Panc1 (cell line): Measurements from ENCODE around the gene SLC2A2. TPM values are rescaled to one million over a fixed set of nuclear protein-coding genes. Genes with fewer than 3 reads are reported as not detected.

Experiments used
- ATAC-seq: fragments of 200-7000 bp; cut with Tn5 transposase; 2 replicates; pipeline ENCODE4 v1.9.1; 2020; ENCODE audit warnings: mild to moderate bottlenecking, moderate library complexity
- BruUV-seq: library from RNA; stranded (reverse); fragments of 400-500 nt; replicated peaks from 2 replicates; lab custom pipeline; 2021; lab: Mats Ljungman, UMichigan
- CTCF ChIA-PET: fragments of 300-600 bp; sonication (Branson Sonifier 250); formaldehyde crosslinking; loops from one replicate; lab custom pipeline; 2022; ENCODE audit warnings: antibody characterized with exemption; lab: Charles Lee
- POLR2A ChIA-PET: fragments of 300-600 bp; sonication (Branson Sonifier 250); formaldehyde crosslinking; loops from one replicate; lab custom pipeline; 2022; ENCODE audit warnings: antibody characterized with exemption; lab: Charles Lee
- DNase-seq: peaks from one replicate; pipeline ENCODE4 v3.0.0-alpha.2; 2010; ENCODE audit warnings: low read depth, low spot score
- H3K27ac ChIP-seq: 2 replicates; pipeline ENCODE4 v1.5.1; 2011; ENCODE audit warnings: mild to moderate bottlenecking, low read length, inconsistent platforms
- H3K27me3 ChIP-seq: fragments of 200-500 bp; sonication (Bioruptor generic); 2 replicates; pipeline ENCODE4 v1.6.0; 2014; ENCODE audit warnings: low read length, inconsistent platforms; ENCODE audit not compliant: control insufficient read depth, insufficient read depth
- H3K36me3 ChIP-seq: fragments of 200-500 bp; sonication (Bioruptor generic); 2 replicates; pipeline ENCODE4 v1.5.1; 2014; ENCODE audit warnings: inconsistent platforms, mild to moderate bottlenecking, low read length, moderate library complexity; ENCODE audit not compliant: control insufficient read depth, insufficient read depth
- H3K4me1 ChIP-seq: 2 replicates; pipeline ENCODE4 v1.5.1; 2011; ENCODE audit warnings: inconsistent platforms, mild to moderate bottlenecking, low read length, moderate library complexity; ENCODE audit not compliant: control insufficient read depth, insufficient read depth
- H3K4me3 ChIP-seq, 2 experiments: 2 replicates each; pipeline ENCODE4 v1.5.1; 2011 to 2012; ENCODE audit warnings: low read depth in 2 of 2, low read length in 2 of 2, mild to moderate bottlenecking in 2 of 2, inconsistent platforms in 1 of 2, moderate library complexity in 1 of 2
- H3K9me3 ChIP-seq: fragments of 200-500 bp; sonication (Bioruptor generic); 2 replicates; pipeline ENCODE4 v1.5.1; 2014; ENCODE audit warnings: low read depth, mild to moderate bottlenecking, inconsistent platforms, low read length, moderate library complexity; ENCODE audit not compliant: control insufficient read depth, insufficient read depth
- POLR2AphosphoS5 ChIP-seq: IDR thresholded peaks from 2 replicates; pipeline ENCODE4 v1.6.1; 2012; ENCODE audit warnings: mild to moderate bottlenecking, low read depth, low read length, moderate library complexity
- SIN3A ChIP-seq: IDR thresholded peaks from 2 replicates; pipeline ENCODE4 v1.6.1; 2012; ENCODE audit warnings: low read depth, mild to moderate bottlenecking, low read length, moderate library complexity, borderline replicate concordance; ENCODE audit not compliant: insufficient read depth
- TCF7L2 ChIP-seq: IDR thresholded peaks from 2 replicates; pipeline ENCODE4 v1.6.1; 2011; ENCODE audit warnings: mild to moderate bottlenecking, low read depth, low read length, inconsistent platforms
- in situ Hi-C: cut with HindIII; loops from 2 replicates; pipeline ENCODE4 v1.10.0; 2016; ENCODE audit warnings: low sequenced_read_pairs, low pct_unique_long_range_greater_than_20kb
- intact Hi-C: fragments of 100-400 bp; cut with micrococcal nuclease; formaldehyde crosslinking; loops from one replicate; pipeline ENCODE4 v1.10.0; 2022; ENCODE audit not compliant: unreplicated experiment
- total RNA-seq: library from RNA; stranded (reverse); gene quantifications from one replicate; pipeline ENCODE4 v1.2.1, GENCODE V29; 2021; ENCODE audit not compliant: unreplicated experiment
- TF ChIP-seq, protein P1 (sequence below): fragments of 450-650 bp; IDR thresholded peaks from 2 replicates; pipeline ENCODE4 v1.5.1; 2017; ENCODE audit warnings: mild to moderate bottlenecking
- TF ChIP-seq, protein P2 (sequence below), 2 experiments: IDR thresholded peaks; 2 replicates each; pipeline ENCODE4 v1.6.1; 2011 to 2012; ENCODE audit warnings: low read depth in 2 of 2, control low read depth in 1 of 2, low read length in 1 of 2, mild to moderate bottlenecking in 1 of 2, moderate library complexity in 1 of 2; ENCODE audit not compliant: insufficient read depth in 1 of 2

SLC2A2 gene
- total RNA-seq, 1 experiment from 2014 or later = 0.13 TPM

DNA sequence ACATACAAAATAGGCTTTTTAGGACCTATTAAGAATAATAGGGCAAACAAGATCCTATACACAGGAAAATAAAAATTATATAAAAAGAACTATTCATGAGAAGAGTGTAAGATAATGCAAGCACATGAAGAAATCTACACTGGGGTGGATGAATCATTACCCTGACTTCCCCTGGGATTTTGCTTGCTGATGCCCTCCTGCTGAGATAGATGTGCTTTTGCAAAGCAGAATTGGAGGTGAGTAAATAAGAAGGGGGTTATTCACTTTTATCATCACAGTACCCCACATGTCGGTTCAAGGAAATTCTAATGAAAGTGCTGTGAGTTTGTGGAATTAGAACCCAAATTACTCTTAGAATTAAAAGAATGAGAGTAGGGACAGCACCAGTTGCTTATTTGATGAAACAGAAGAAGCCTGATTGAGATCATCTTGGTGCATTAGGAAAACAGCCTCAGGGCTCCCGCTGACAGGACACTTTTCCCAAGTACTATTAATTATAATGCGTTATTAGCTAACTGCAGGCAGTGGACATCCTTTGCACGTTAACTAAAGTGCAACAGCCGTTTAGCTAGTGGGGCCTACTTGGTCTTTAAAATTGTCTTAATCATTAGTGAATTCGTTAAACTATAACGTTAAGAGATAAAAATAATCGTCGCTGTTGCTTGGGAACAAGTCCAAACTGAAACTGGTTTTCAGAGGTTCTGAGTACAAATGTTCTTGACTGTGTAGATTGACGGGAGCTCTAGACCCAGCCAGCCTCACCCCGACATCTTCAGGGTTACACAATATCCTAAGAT is 48.4 kb downstream of the SLC2A2 start:
- Histone ChIP-seq H3K27ac (no peak overlapping the region), H3K27me3 (no peaks in the 10 kb centered on the region), H3K36me3 (no peaks in the 10 kb centered on the region), H3K9me3 (no peaks in the 10 kb centered on the region), H3K4me1 (no peaks in the 10 kb centered on the region), H3K4me3 (no peak overlapping the region)
- ChIA-PET CTCF (no interaction called here), POLR2A (no interaction called here)
- ATAC-seq = no peak
- TF ChIP-seq TCF7L2 = no peak
- TF ChIP-seq, protein P1, sequence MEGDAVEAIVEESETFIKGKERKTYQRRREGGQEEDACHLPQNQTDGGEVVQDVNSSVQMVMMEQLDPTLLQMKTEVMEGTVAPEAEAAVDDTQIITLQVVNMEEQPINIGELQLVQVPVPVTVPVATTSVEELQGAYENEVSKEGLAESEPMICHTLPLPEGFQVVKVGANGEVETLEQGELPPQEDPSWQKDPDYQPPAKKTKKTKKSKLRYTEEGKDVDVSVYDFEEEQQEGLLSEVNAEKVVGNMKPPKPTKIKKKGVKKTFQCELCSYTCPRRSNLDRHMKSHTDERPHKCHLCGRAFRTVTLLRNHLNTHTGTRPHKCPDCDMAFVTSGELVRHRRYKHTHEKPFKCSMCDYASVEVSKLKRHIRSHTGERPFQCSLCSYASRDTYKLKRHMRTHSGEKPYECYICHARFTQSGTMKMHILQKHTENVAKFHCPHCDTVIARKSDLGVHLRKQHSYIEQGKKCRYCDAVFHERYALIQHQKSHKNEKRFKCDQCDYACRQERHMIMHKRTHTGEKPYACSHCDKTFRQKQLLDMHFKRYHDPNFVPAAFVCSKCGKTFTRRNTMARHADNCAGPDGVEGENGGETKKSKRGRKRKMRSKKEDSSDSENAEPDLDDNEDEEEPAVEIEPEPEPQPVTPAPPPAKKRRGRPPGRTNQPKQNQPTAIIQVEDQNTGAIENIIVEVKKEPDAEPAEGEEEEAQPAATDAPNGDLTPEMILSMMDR = no peak
- no peak for TF ChIP-seq POLR2AphosphoS5
- no peak for TF ChIP-seq SIN3A
- TF ChIP-seq, protein P2, sequence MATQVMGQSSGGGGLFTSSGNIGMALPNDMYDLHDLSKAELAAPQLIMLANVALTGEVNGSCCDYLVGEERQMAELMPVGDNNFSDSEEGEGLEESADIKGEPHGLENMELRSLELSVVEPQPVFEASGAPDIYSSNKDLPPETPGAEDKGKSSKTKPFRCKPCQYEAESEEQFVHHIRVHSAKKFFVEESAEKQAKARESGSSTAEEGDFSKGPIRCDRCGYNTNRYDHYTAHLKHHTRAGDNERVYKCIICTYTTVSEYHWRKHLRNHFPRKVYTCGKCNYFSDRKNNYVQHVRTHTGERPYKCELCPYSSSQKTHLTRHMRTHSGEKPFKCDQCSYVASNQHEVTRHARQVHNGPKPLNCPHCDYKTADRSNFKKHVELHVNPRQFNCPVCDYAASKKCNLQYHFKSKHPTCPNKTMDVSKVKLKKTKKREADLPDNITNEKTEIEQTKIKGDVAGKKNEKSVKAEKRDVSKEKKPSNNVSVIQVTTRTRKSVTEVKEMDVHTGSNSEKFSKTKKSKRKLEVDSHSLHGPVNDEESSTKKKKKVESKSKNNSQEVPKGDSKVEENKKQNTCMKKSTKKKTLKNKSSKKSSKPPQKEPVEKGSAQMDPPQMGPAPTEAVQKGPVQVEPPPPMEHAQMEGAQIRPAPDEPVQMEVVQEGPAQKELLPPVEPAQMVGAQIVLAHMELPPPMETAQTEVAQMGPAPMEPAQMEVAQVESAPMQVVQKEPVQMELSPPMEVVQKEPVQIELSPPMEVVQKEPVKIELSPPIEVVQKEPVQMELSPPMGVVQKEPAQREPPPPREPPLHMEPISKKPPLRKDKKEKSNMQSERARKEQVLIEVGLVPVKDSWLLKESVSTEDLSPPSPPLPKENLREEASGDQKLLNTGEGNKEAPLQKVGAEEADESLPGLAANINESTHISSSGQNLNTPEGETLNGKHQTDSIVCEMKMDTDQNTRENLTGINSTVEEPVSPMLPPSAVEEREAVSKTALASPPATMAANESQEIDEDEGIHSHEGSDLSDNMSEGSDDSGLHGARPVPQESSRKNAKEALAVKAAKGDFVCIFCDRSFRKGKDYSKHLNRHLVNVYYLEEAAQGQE (IDR thresholded peaks at IDR 0.05; ENCODE audit: insufficient read depth in 1 of 2, low read depth in 2 of 2, low read length in 1 of 2) = no peak
- in situ Hi-C loops (no loop called here), intact Hi-C loops (no loop called here)
- DNase-seq = no peak
- no TSS peak for BruUV-seq

DNA sequence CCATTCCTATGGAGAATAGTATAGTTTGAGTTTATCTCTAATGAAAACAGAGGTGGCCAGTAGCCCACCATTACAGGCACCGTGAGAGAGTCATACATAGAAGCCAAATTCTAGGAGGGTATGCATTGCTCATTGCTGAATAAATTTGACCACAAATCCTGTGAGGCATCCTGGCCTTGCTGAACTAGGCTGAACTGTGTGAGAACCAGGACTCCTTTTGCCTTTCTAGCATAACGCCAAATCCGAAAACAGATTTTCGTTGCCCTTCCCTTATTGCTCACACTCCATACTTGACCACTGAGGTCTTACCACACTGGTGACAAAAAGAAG is 50.4 kb downstream of the SLC2A2 start:
- ChIA-PET POLR2A (no interaction called here), CTCF (no interaction called here)
- no peak overlapping the region for H3K4me3 ChIP-seq
- H3K36me3 ChIP-seq = no peaks in the 10 kb centered on the region
- no peaks in the 10 kb centered on the region for H3K9me3 ChIP-seq
- no peaks in the 10 kb centered on the region for H3K27me3 ChIP-seq
- in situ Hi-C loops = no loop called here
- no peak for DNase-seq
- H3K4me1 ChIP-seq = no peaks in the 10 kb centered on the region
- no peak overlapping the region for H3K27ac ChIP-seq
- no TSS peak for BruUV-seq
- no peak for ATAC-seq
- TF ChIP-seq POLR2AphosphoS5 = no peak
- TF ChIP-seq, protein P1 = no peak
- no peak for TF ChIP-seq SIN3A
- TF ChIP-seq, protein P2 (IDR thresholded peaks at IDR 0.05; ENCODE audit: insufficient read depth in 1 of 2, low read depth in 2 of 2, low read length in 1 of 2) = no peak
- no peak for TF ChIP-seq TCF7L2
- intact Hi-C loops = no loop called here
